Body of pancreas (tissue), 4 donors: Measurements from ENCODE around the gene USHBP1. TPM values are rescaled to one million over a fixed set of nuclear protein-coding genes. Genes with fewer than 3 reads are reported as not detected.

ENCODE experiments used
- ATAC-seq: fragments of 150-250 bp; one replicate; pipeline ENCODE4 v1.9.1; 2016
- DNase-seq, 4 donors: peaks; one replicate each; pipeline ENCODE4 v3.0.0-alpha.2; 2019
- H3K27ac ChIP-seq, 4 donors: fragments of 200-600 bp; sonication (generic); 1 replicate in 3 of 4; 2 replicates in 1 of 4; pipeline versions ENCODE4 v1.5.1 to v1.6.1; 2016 to 2019; ENCODE audit warnings: mild to moderate bottlenecking in 1 of 4, mixed read lengths in 1 of 4, moderate library complexity in 1 of 4
- H3K27me3 ChIP-seq, 2 donors: fragments of 200-600 bp; sonication (generic); one replicate each; pipeline ENCODE4 v1.6.0; 2016; ENCODE audit warnings: mild to moderate bottlenecking in 1 of 2
- H3K36me3 ChIP-seq, 2 donors: fragments of 200-600 bp; sonication (generic); replicated peaks in 1 of 2; 2 replicates each; pipeline ENCODE4 v1.5.1; 2016; ENCODE audit warnings: low read depth in 2 of 2; ENCODE audit not compliant: insufficient read depth in 1 of 2
- H3K4me1 ChIP-seq: fragments of 200-600 bp; sonication (generic); one replicate; pipeline ENCODE4 v1.6.0; 2016
- H3K4me3 ChIP-seq, 2 donors: fragments of 200-600 bp; sonication (generic); 1 replicate in 1 of 2; 2 replicates in 1 of 2; pipeline ENCODE4 v1.5.1; 2016 to 2019
- H3K9me3 ChIP-seq, 3 donors: fragments of 200-600 bp; sonication (generic); 1 replicate in 2 of 3; 2 replicates in 1 of 3; pipeline ENCODE4 v1.5.1; 2016
- POLR2A ChIP-seq, 3 donors: fragments of 450-650 bp; IDR thresholded peaks; one replicate each; pipeline ENCODE4 v1.6.1; 2016; ENCODE audit warnings: antibody characterized with exemption in 3 of 3, mild to moderate bottlenecking in 2 of 3
- WGBS, 2 donors: methylation state at CpG; one replicate each; pipeline ENCODE4 v1.1.5; 2017; 5-methylcytosine and 5-hydroxymethylcytosine counted together
- intact Hi-C: fragments of 100-400 bp; cut with DNase I; formaldehyde crosslinking; loops from one replicate; pipeline ENCODE4 v1.15.1; 2023
- total RNA-seq, 2 donors: library from RNA; depleted of rRNA; stranded (reverse); fragments of >200 nt; gene quantifications; one replicate each; pipeline ENCODE4 v1.1.0, GENCODE V29; 2016
- TF ChIP-seq, protein P1 (sequence below), 7 experiments: fragments of 450-650 bp in 4 of 7; fragments of 200-600 bp in 3 of 7; sonication (generic) in 3 of 7; IDR thresholded peaks; one replicate each; pipeline ENCODE4 v1.5.1; 2016 to 2019; ENCODE audit warnings: antibody characterized with exemption in 7 of 7

The USHBP1 gene
- total RNA-seq, 2 donors from 2014 or later: 9.2 to 10.4 TPM

DNA sequence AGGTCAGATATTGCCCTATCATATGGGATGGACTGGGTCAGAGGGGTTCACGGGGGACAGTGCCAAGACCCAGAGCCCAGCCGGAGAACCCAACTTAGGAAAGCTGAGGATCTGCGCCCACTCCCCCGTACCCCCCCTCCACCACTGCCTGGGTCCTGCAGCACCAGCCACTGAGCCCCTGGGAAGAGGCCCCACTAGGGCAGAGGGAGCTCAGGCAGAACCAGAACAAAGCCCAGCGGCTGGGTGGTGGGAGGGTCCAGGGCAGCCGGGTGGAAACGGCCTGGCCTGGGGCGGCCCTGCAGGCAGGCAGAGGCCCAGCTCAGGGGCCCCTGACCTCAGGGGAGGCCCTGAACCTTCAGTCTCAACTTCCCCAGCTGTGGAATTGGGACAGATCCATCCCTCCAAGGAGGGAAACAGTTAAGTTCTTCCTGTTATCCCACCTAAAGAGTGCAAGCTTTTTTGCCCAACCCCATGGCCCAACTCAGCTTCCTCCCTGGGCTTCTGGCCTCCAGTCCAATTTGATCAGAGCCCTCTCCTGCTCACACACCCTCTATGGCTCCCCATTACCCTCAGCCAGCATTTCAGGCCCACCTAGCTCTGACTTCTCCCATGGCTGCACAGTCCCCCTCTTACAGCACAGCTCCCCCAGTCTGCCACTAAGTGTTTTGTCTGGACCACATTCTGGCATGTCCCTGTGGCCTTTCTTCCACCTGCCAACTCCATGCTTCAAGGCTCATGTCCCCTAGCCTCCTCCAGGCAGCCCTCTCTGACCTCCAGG, 21.9 kb downstream of the USHBP1 start:
- DNase-seq (no peak), ATAC-seq (no peak)
- H3K9me3 ChIP-seq: no peaks in the 10 kb centered on the region
- peak overlapping the region; percentile 80 to 97 (median 86) for H3K27ac ChIP-seq
- H3K36me3 ChIP-seq: no peaks in the 10 kb centered on the region
- H3K4me1 ChIP-seq: peaks cover 66% of the 10 kb centered on the region
- no peaks in the 10 kb centered on the region for H3K27me3 ChIP-seq
- 61 to 70% methylated on average over 2 to 8 of the region's 8 CpGs for WGBS, 2 donors
- no peak for TF ChIP-seq POLR2A (IDR thresholded peaks at IDR 0.05)
- TF ChIP-seq, protein P1, sequence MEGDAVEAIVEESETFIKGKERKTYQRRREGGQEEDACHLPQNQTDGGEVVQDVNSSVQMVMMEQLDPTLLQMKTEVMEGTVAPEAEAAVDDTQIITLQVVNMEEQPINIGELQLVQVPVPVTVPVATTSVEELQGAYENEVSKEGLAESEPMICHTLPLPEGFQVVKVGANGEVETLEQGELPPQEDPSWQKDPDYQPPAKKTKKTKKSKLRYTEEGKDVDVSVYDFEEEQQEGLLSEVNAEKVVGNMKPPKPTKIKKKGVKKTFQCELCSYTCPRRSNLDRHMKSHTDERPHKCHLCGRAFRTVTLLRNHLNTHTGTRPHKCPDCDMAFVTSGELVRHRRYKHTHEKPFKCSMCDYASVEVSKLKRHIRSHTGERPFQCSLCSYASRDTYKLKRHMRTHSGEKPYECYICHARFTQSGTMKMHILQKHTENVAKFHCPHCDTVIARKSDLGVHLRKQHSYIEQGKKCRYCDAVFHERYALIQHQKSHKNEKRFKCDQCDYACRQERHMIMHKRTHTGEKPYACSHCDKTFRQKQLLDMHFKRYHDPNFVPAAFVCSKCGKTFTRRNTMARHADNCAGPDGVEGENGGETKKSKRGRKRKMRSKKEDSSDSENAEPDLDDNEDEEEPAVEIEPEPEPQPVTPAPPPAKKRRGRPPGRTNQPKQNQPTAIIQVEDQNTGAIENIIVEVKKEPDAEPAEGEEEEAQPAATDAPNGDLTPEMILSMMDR (IDR thresholded peaks at IDR 0.05): no peak
- intact Hi-C loops: no loop called here
- no peak overlapping the region for H3K4me3 ChIP-seq

DNA sequence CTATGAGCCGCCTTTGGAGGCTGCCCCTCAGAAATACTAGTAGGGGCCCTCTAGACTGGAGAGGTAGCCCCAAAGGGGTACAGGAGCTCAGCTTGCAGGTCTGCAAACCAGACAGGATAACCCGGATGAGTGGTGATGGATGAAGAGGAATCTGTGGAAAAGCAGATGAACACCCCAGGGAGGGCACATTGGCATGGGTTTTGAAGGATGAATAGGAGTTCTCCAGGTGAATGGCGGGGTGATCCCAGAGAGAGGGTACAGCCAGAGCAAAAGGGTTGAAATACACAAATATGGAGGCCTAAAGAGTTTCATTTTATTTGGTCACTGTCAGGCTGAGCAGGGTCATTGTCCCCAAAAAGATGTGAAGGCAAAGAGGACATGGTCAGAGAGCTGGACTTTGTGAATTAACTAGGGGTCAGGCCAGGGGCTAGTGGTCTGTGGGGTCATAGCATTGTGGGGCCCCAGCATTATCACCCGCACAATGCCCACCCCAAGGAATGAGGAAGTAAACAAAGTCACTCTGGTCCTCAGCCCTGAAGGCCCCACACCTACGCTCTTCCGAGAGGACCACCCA, 23.6 kb downstream of the USHBP1 start:
- H3K27ac ChIP-seq: peak overlapping the region; percentile 4 to 97 (median 78)
- peaks cover 65% of the 10 kb centered on the region for H3K4me1 ChIP-seq
- H3K9me3 ChIP-seq: no peaks in the 10 kb centered on the region
- intact Hi-C loops: no loop called here
- no peak overlapping the region for H3K4me3 ChIP-seq
- DNase-seq: no peak
- TF ChIP-seq, protein P1 (IDR thresholded peaks at IDR 0.05): no peak
- TF ChIP-seq POLR2A (IDR thresholded peaks at IDR 0.05): no peak
- no peaks in the 10 kb centered on the region for H3K36me3 ChIP-seq
- ATAC-seq: no peak
- no peaks in the 10 kb centered on the region for H3K27me3 ChIP-seq
- 90% methylated on average over 3 to 6 of the region's 6 CpGs for WGBS, 2 donors

DNA sequence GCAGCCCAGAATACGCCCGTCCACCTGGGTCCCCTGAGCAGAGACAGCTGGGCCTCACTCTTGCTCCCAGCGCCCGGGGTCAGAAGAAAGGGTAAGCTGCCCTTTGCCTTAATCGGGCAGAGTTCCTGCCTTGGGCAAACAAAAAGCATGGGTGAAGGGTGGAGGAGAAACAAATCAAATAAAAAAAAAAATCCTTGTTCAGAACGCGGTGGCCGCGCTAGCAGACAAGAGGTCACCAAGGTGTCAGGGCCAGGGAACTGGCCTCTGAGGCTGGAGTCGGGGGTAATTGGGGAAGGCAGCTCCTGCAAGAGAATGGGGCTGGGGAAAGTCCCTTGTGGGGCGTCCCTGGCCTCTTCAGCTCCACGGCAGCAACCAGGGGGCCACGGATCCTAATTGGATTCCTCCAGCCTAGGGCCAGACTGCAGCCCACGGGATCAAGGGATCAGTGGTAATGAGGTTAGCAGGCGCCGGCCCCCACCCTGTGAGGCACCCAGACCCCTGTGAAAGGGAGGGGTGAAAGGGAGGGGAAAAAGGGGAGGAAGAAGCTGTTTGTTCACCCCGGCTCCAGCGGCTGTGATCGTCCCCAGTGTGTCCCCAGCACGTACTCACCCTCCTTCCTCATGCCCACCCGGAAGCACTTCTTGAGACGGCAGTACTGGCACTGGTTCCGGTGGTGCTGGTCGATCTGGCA, 24.3 kb downstream of the USHBP1 start:
- Histone ChIP-seq H3K9me3 (no peaks in the 10 kb centered on the region), H3K4me1 (peaks cover 71% of the 10 kb centered on the region), H3K27me3 (no peaks in the 10 kb centered on the region), H3K36me3 (no peaks in the 10 kb centered on the region), H3K4me3 (no peak overlapping the region), H3K27ac (peak overlapping the region; percentile 4 to 71 (median 58))
- WGBS, 2 donors: 41 to 50% methylated on average over 15 to 24 of the region's 24 CpGs
- ATAC-seq (no peak), DNase-seq (peak in 1 of 4 donors; percentile 41)
- TF ChIP-seq, protein P1 (IDR thresholded peaks at IDR 0.05): no peak
- TF ChIP-seq POLR2A (IDR thresholded peaks at IDR 0.05): no peak
- intact Hi-C loops: no loop called here

DNA sequence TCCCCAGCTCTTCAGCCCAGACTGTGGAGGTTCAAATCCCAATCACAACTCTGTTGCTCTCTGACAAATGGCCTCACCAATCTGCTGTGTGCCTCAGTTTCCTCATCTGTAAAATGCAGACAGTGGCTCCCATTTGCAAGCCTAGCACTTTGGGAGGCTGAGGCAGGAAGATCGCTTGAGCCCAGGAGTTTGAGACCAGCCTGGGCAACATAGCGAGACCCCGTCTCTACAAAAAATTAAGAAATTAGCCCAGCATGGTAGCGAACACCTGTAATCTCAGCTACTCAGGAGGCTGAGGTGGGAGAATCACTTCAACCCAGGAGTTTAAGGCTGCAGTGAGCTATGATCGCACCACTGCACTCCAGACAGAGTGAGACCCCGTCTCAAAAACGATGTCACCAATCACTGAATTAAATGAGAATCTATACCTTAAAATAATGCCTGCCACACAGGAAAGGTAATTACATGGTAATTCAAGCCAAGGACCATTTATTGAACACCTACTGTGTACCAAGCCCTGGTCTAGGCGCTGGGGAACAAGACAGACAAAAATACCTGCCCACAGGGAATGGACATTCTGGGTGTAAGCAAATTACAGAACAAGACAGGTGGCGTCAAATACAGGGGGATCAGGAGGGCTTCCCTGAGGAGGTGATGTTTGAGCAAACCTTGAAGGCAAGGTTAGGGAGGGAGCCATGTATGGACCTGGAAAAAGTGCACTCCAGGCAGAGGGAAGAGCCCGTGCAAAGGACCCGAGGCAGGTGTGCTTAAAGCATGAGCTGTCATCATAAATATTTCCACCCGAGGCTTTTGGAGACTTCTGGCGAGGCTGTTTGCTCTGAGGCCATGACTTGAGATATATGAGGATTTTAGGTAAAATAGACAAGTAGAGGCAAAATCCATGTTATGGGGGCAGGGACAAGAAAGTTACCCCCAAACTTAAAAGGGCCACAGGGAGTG, 26.5 kb downstream of the USHBP1 start:
- peaks cover 73% of the 10 kb centered on the region for H3K4me1 ChIP-seq
- DNase-seq (no peak), ATAC-seq (no peak)
- WGBS, 2 donors: 85 to 91% methylated on average over 9 to 13 of the region's 13 CpGs
- no peaks in the 10 kb centered on the region for H3K36me3 ChIP-seq
- peak overlapping the region in 1 of 4 donors; percentile 30 for H3K27ac ChIP-seq
- TF ChIP-seq POLR2A (IDR thresholded peaks at IDR 0.05): no peak
- TF ChIP-seq, protein P1 (IDR thresholded peaks at IDR 0.05): no peak
- no peaks in the 10 kb centered on the region for H3K27me3 ChIP-seq
- intact Hi-C loops: no loop called here
- no peak overlapping the region for H3K4me3 ChIP-seq
- no peaks in the 10 kb centered on the region for H3K9me3 ChIP-seq
